GM23248 (cell line): ENCODE measurements around the gene PCSK9. TPM values are rescaled to one million over a fixed set of nuclear protein-coding genes. Genes with fewer than 3 reads are reported as not detected.

Source experiments
- DNase-seq: peaks from one replicate; pipeline ENCODE4 v3.0.0-alpha.2; 2015
- H2AFZ ChIP-seq: fragments of 200-600 bp; sonication (generic); 2 replicates; pipeline ENCODE4 v1.6.1; 2016; ENCODE audit warnings: antibody characterized with exemption
- H3F3A ChIP-seq: fragments of 200-600 bp; sonication (generic); 2 replicates; pipeline ENCODE4 v1.6.1; 2016; ENCODE audit warnings: mild to moderate bottlenecking, antibody characterized with exemption, mixed run types; ENCODE audit not compliant: insufficient read depth
- H3K27ac ChIP-seq: fragments of 200-600 bp; sonication (generic); 2 replicates; pipeline ENCODE4 v1.5.1; 2016; ENCODE audit warnings: mild to moderate bottlenecking
- H3K27me3 ChIP-seq: fragments of 200-600 bp; sonication (generic); replicated peaks from 2 replicates; pipeline ENCODE4 v1.6.1; 2016; ENCODE audit warnings: mild to moderate bottlenecking; ENCODE audit not compliant: insufficient read depth
- H3K36me3 ChIP-seq: fragments of 200-600 bp; sonication (generic); 2 replicates; pipeline ENCODE4 v1.6.1; 2016; ENCODE audit warnings: low read depth, mild to moderate bottlenecking
- H3K4me1 ChIP-seq: fragments of 200-600 bp; sonication (generic); 2 replicates; pipeline ENCODE4 v1.6.1; 2016; ENCODE audit warnings: mild to moderate bottlenecking; ENCODE audit not compliant: insufficient read depth
- H3K4me2 ChIP-seq: fragments of 200-600 bp; sonication (generic); one replicate; pipeline ENCODE4 v1.6.1; 2016; ENCODE audit warnings: mild to moderate bottlenecking; ENCODE audit not compliant: unreplicated experiment
- H3K4me3 ChIP-seq: fragments of 200-600 bp; sonication (generic); 2 replicates; pipeline ENCODE4 v1.5.1; 2016; ENCODE audit warnings: mild to moderate bottlenecking
- H3K79me2 ChIP-seq: fragments of 200-600 bp; sonication (generic); 2 replicates; pipeline ENCODE4 v1.6.1; 2016; ENCODE audit warnings: mild to moderate bottlenecking; ENCODE audit not compliant: insufficient read depth
- H3K9ac ChIP-seq: fragments of 200-600 bp; sonication (generic); 2 replicates; pipeline ENCODE4 v1.6.1; 2016; ENCODE audit warnings: mild to moderate bottlenecking
- H3K9me2 ChIP-seq: fragments of 200-600 bp; sonication (generic); 2 replicates; pipeline ENCODE4 v1.6.1; 2016; ENCODE audit warnings: mixed run types, mild to moderate bottlenecking, moderate library complexity; ENCODE audit not compliant: insufficient read depth
- H3K9me3 ChIP-seq: fragments of 200-600 bp; sonication (generic); one replicate; pipeline ENCODE4 v1.6.1; 2017; ENCODE audit warnings: low read depth
- H4K20me1 ChIP-seq: fragments of 200-600 bp; sonication (generic); 2 replicates; pipeline ENCODE4 v1.6.0; 2016; ENCODE audit not compliant: insufficient read depth
- EZH2 ChIP-seq: fragments of 200-600 bp; sonication (generic); IDR thresholded peaks from 2 replicates; pipeline ENCODE4 v1.6.1; 2018; ENCODE audit warnings: antibody characterized with exemption, mild to moderate bottlenecking; ENCODE audit not compliant: insufficient read depth, poor library complexity, severe bottlenecking
- EZH2phosphoT487 ChIP-seq: fragments of 200-600 bp; sonication (generic); IDR thresholded peaks from 2 replicates; pipeline ENCODE4 v1.6.1; 2018; ENCODE audit warnings: antibody characterized with exemption, moderate library complexity, mild to moderate bottlenecking, low read depth; ENCODE audit not compliant: insufficient read depth
- WGBS, 2 experiments: methylation state at CpG; one replicate each; pipeline ENCODE4 v1.1.6; 2015 to 2017; ENCODE audit warnings: low lambda C conversion rate in 2 of 2, low coverage in 1 of 2; ENCODE audit errors: missing lambda C conversion rate in 2 of 2; 5-methylcytosine and 5-hydroxymethylcytosine counted together
- in situ Hi-C: fragments of 300-500 bp; cut with MboI; formaldehyde crosslinking; loops from 2 replicates; pipeline ENCODE4 v1.15.0; 2020
- polyA plus RNA-seq: library from polyadenylated mRNA; unstranded; fragments of >200 nt; fragmentation: Nextera tagmentation; extraction: Ambion mirVana; gene quantifications from 2 replicates; pipeline ENCODE4 v1.2.1, GENCODE V29; 2016
- total RNA-seq: library from RNA; depleted of rRNA; stranded (reverse); fragments of >200 nt; shearing (Covaris generic); gene quantifications from 2 replicates; pipeline ENCODE4 v1.2.3, GENCODE V29; 2014

The PCSK9 gene
- total and polyA plus RNA-seq, 2 experiments from 2014 or later, result 0.11 to 0.16 TPM

- H3K4me3 ChIP-seq, result no peak overlapping the region
- no peak overlapping the region for H3K9ac ChIP-seq
- H3F3A ChIP-seq, result peaks cover 18% of the 10 kb centered on the region; the same call in 1 of the 2 replicates
- in situ Hi-C loops, result no loop called here
- no peaks in the 10 kb centered on the region for H3K27me3 ChIP-seq
- H3K36me3 ChIP-seq, result peaks cover 63% of the 10 kb centered on the region
- no peak for DNase-seq
- WGBS, 2 experiments, result 95 to 98% methylated on average over 2 of the region's 2 CpGs
- no peaks in the 10 kb centered on the region for H4K20me1 ChIP-seq
- no peak overlapping the region for H2AFZ ChIP-seq
- no peak for TF ChIP-seq EZH2phosphoT487
- TF ChIP-seq EZH2, result no peak
- no peaks in the 10 kb centered on the region for H3K9me3 ChIP-seq
- peaks cover 12% of the 10 kb centered on the region for H3K4me1 ChIP-seq
- peak overlapping the region; percentile 37; the same call in 1 of the 2 replicates for H3K27ac ChIP-seq
- no peaks in the 10 kb centered on the region for H3K79me2 ChIP-seq
- H3K4me2 ChIP-seq, result no peak overlapping the region
- H3K9me2 ChIP-seq, result no peaks in the 10 kb centered on the region
Measured at GRCh38 chr1:55081905-55082296, 42.6 kb downstream of the PCSK9 start.

GRCh38 chr1:55084257-55084656 is 44.9 kb downstream of the PCSK9 start:
- no peak overlapping the region for H3K4me2 ChIP-seq
- WGBS, 2 experiments, result 94 to 95% methylated on average over 7 of the region's 7 CpGs
- in situ Hi-C loops, result no loop called here
- H3K27ac ChIP-seq, result no peak overlapping the region
- DNase-seq, result no peak
- H3K36me3 ChIP-seq, result peaks cover 64% of the 10 kb centered on the region
- H3K4me3 ChIP-seq, result no peak overlapping the region
- H3K79me2 ChIP-seq, result no peaks in the 10 kb centered on the region
- H3K4me1 ChIP-seq, result peaks cover 12% of the 10 kb centered on the region
- no peaks in the 10 kb centered on the region for H3K9me3 ChIP-seq
- no peaks in the 10 kb centered on the region for H3K27me3 ChIP-seq
- H4K20me1 ChIP-seq, result no peaks in the 10 kb centered on the region
- peaks cover 18% of the 10 kb centered on the region; the same call in 1 of the 2 replicates for H3F3A ChIP-seq
- no peak for TF ChIP-seq EZH2
- TF ChIP-seq EZH2phosphoT487, result no peak
- no peak overlapping the region for H3K9ac ChIP-seq
- no peak overlapping the region for H2AFZ ChIP-seq
- H3K9me2 ChIP-seq, result no peaks in the 10 kb centered on the region

GRCh38 chr1:55087439-55087838 is 48.1 kb downstream of the PCSK9 start:
- H3K9ac ChIP-seq, result no peak overlapping the region
- no peak overlapping the region for H3K4me3 ChIP-seq
- no peak overlapping the region for H3K27ac ChIP-seq
- H4K20me1 ChIP-seq, result no peaks in the 10 kb centered on the region
- H3K36me3 ChIP-seq, result peaks cover 74% of the 10 kb centered on the region
- DNase-seq, result no peak
- no peaks in the 10 kb centered on the region for H3K9me2 ChIP-seq
- no peak overlapping the region for H2AFZ ChIP-seq
- in situ Hi-C loops, result no loop called here
- H3F3A ChIP-seq, result peaks cover 7% of the 10 kb centered on the region; the same call in 1 of the 2 replicates
- H3K79me2 ChIP-seq, result no peaks in the 10 kb centered on the region
- TF ChIP-seq EZH2phosphoT487 (no peak), EZH2 (no peak)
- H3K4me2 ChIP-seq, result no peak overlapping the region
- H3K4me1 ChIP-seq, result no peaks in the 10 kb centered on the region
- H3K27me3 ChIP-seq, result no peaks in the 10 kb centered on the region
- WGBS, 2 experiments, result 69 to 70% methylated on average over 3 of the region's 3 CpGs
- H3K9me3 ChIP-seq, result no peaks in the 10 kb centered on the region

- WGBS, 2 experiments, result 96 to 99% methylated on average over 4 of the region's 4 CpGs
- DNase-seq, result no peak
- H3K27ac ChIP-seq, result no peak overlapping the region
- H3F3A ChIP-seq, result no peaks in the 10 kb centered on the region
- no peak overlapping the region for H3K4me2 ChIP-seq
- H3K4me1 ChIP-seq, result no peaks in the 10 kb centered on the region
- no peaks in the 10 kb centered on the region for H3K9me3 ChIP-seq
- H3K79me2 ChIP-seq, result no peaks in the 10 kb centered on the region
- H3K4me3 ChIP-seq, result no peak overlapping the region
- H3K36me3 ChIP-seq, result peaks cover 74% of the 10 kb centered on the region
- in situ Hi-C loops, result no loop called here
- no peak overlapping the region for H2AFZ ChIP-seq
- H3K27me3 ChIP-seq, result no peaks in the 10 kb centered on the region
- no peaks in the 10 kb centered on the region for H4K20me1 ChIP-seq
- TF ChIP-seq EZH2phosphoT487 (no peak), EZH2 (no peak)
- no peak overlapping the region for H3K9ac ChIP-seq
- H3K9me2 ChIP-seq, result no peaks in the 10 kb centered on the region
Measured at GRCh38 chr1:55088413-55088812, 49.1 kb downstream of the PCSK9 start.

GRCh38 chr1:55089683-55090082 is 50.3 kb downstream of the PCSK9 start:
- no peak overlapping the region for H2AFZ ChIP-seq
- WGBS, 2 experiments, result 81 to 82% methylated on average over 2 of the region's 2 CpGs
- no peak overlapping the region for H3K4me3 ChIP-seq
- H3K36me3 ChIP-seq, result peaks cover 73% of the 10 kb centered on the region
- no peak for TF ChIP-seq EZH2
- no peaks in the 10 kb centered on the region for H3K79me2 ChIP-seq
- H3K9ac ChIP-seq, result no peak overlapping the region
- H3K9me3 ChIP-seq, result no peaks in the 10 kb centered on the region
- in situ Hi-C loops, result no loop called here
- peak; percentile 19 for DNase-seq
- no peaks in the 10 kb centered on the region for H3K9me2 ChIP-seq
- H4K20me1 ChIP-seq, result no peaks in the 10 kb centered on the region
- H3K4me2 ChIP-seq, result no peak overlapping the region
- no peaks in the 10 kb centered on the region for H3K27me3 ChIP-seq
- no peaks in the 10 kb centered on the region for H3K4me1 ChIP-seq
- H3F3A ChIP-seq, result no peaks in the 10 kb centered on the region
- no peak overlapping the region for H3K27ac ChIP-seq
